ENCODE results near the gene HCN1.

DNA sequence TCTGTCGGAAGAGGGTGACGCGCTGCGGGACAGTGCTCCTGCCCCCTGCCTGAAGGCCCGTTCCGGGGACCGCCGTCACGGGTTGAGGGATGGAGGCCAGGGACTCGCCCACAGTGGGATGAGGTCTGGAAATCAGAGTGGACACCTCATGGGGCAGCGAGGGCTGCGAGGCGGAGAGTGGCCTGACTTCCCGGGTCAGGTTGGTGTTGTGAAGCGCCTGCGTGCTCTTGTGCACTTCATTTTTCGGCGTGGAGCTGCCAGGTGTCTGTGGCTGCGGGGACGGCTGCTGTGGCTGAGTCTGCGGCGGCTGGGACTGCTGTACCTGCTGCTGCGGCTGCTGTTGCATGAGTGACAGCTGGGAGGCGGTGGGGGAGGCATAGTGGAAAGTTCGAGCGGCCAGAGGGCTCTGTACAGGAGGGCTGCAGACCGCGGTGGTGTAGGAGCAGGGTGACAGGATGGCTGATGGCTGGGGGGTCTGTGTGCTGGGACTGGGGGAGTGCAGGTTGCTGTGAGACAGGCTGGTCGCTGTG lies 434.1 kb downstream of the HCN1 start:
- TF ChIP-seq, protein P1, sequence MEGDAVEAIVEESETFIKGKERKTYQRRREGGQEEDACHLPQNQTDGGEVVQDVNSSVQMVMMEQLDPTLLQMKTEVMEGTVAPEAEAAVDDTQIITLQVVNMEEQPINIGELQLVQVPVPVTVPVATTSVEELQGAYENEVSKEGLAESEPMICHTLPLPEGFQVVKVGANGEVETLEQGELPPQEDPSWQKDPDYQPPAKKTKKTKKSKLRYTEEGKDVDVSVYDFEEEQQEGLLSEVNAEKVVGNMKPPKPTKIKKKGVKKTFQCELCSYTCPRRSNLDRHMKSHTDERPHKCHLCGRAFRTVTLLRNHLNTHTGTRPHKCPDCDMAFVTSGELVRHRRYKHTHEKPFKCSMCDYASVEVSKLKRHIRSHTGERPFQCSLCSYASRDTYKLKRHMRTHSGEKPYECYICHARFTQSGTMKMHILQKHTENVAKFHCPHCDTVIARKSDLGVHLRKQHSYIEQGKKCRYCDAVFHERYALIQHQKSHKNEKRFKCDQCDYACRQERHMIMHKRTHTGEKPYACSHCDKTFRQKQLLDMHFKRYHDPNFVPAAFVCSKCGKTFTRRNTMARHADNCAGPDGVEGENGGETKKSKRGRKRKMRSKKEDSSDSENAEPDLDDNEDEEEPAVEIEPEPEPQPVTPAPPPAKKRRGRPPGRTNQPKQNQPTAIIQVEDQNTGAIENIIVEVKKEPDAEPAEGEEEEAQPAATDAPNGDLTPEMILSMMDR (IDR thresholded peaks at IDR 0.05) = no peak
- no peak for TF ChIP-seq POLR2AphosphoS5 (IDR thresholded peaks at IDR 0.05)
- no peak for TF ChIP-seq POLR2A (IDR thresholded peaks at IDR 0.05)
- no peak for TF ChIP-seq EP300 (IDR thresholded peaks at IDR 0.05)

All from sigmoid colon (tissue), 4 donors.